SK-N-SH (cell line): ENCODE results near the gene RCAN3. TPM values are rescaled to one million over a fixed set of nuclear protein-coding genes. Genes with fewer than 3 reads are reported as not detected.
A peak's percentile ranks its signal among the peaks of the same experiment; 100 is the strongest.

Source experiments
- CTCF ChIA-PET: fragments of 300-600, 350-600 bp; formaldehyde crosslinking; extraction: SDS; loops from one replicate; lab custom pipeline; 2021; lab: Yijun Ruan, JAX
- POLR2A ChIA-PET: fragments of 350-600 bp; sonication (Branson Sonifier 250); formaldehyde crosslinking; extraction: SDS; loops from one replicate; lab custom pipeline; 2020; ENCODE audit warnings: antibody characterized with exemption, inconsistent platforms; lab: Yijun Ruan, JAX
- DNase-seq: peaks from one replicate; pipeline ENCODE4 v3.0.0; 2012
- H2AFZ ChIP-seq: fragments of 200-600 bp; sonication (generic); 2 replicates; pipeline ENCODE4 v1.8.1; 2016; ENCODE audit warnings: antibody characterized with exemption, mild to moderate bottlenecking, low read depth
- H3F3A ChIP-seq: fragments of 200-600 bp; sonication (generic); replicated peaks from 2 replicates; pipeline ENCODE3; 2016; ENCODE audit warnings: antibody characterized with exemption, mild to moderate bottlenecking; ENCODE audit not compliant: insufficient read depth
- H3K27ac ChIP-seq, 2 experiments: fragments of 200-500 bp in 1 of 2; fragments of 200-600 bp in 1 of 2; sonication (Bioruptor generic) in 1 of 2; sonication (generic), shearing (Covaris generic) in 1 of 2; 2 replicates each; pipeline versions ENCODE4 v1.5.1 to v1.6.1; 2014 to 2016; ENCODE audit warnings: low read depth in 2 of 2, inconsistent platforms in 1 of 2, low read length in 1 of 2, mild to moderate bottlenecking in 1 of 2, mixed read lengths in 1 of 2
- H3K27me3 ChIP-seq: fragments of 200-600 bp; sonication (generic), shearing (Covaris generic); 2 replicates; pipeline ENCODE4 v1.6.1; 2016; ENCODE audit warnings: mixed run types; ENCODE audit not compliant: insufficient read depth
- H3K36me3 ChIP-seq, 2 experiments: fragments of 200-500 bp in 1 of 2; fragments of 200-600 bp in 1 of 2; sonication (Bioruptor generic) in 1 of 2; sonication (generic) in 1 of 2; replicated peaks in 1 of 2; 2 replicates each; pipeline versions ENCODE3 to v1.5.1; 2014 to 2016; ENCODE audit warnings: low read length in 1 of 2, mild to moderate bottlenecking in 1 of 2; ENCODE audit not compliant: insufficient read depth in 2 of 2, control insufficient read depth in 1 of 2
- H3K4me1 ChIP-seq, 2 experiments: fragments of 200-500 bp in 1 of 2; fragments of 200-600 bp in 1 of 2; sonication (Bioruptor generic) in 1 of 2; sonication (generic), shearing (Covaris generic) in 1 of 2; 2 replicates each; pipeline versions ENCODE4 v1.5.1 to v1.6.1; 2014 to 2016; ENCODE audit warnings: low read depth in 1 of 2, low read length in 1 of 2, mixed run types in 1 of 2; ENCODE audit not compliant: insufficient read depth in 2 of 2, control insufficient read depth in 1 of 2
- H3K4me2 ChIP-seq: fragments of 200-600 bp; sonication (generic), shearing (Covaris generic); 2 replicates; pipeline ENCODE4 v1.6.1; 2017; ENCODE audit warnings: mixed run types
- H3K4me3 ChIP-seq, 2 experiments: fragments of 200-500 bp in 1 of 2; fragments of 200-600 bp in 1 of 2; sonication (Bioruptor generic) in 1 of 2; sonication (generic), shearing (Covaris generic) in 1 of 2; 2 replicates each; pipeline versions ENCODE4 v1.5.1 to v1.8.1; 2014 to 2016; ENCODE audit warnings: low read depth in 2 of 2, inconsistent platforms in 1 of 2, low read length in 1 of 2, mild to moderate bottlenecking in 1 of 2, mixed read lengths in 1 of 2, moderate library complexity in 1 of 2
- H3K79me2 ChIP-seq: fragments of 200-600 bp; sonication (generic); 2 replicates; pipeline ENCODE4 v1.8.1; 2017; ENCODE audit warnings: mild to moderate bottlenecking; ENCODE audit not compliant: insufficient read depth
- H3K9ac ChIP-seq: fragments of 200-600 bp; sonication (generic); 2 replicates; pipeline ENCODE4 v1.6.1; 2017; ENCODE audit warnings: mixed run types
- H3K9me2 ChIP-seq: fragments of 200-600 bp; sonication (generic); 2 replicates; pipeline ENCODE4 v1.6.1; 2017; ENCODE audit warnings: mixed run types
- H3K9me3 ChIP-seq: fragments of 200-600 bp; sonication (generic); 2 replicates; pipeline ENCODE4 v1.6.1; 2017; ENCODE audit warnings: mixed run types, mild to moderate bottlenecking, moderate library complexity
- H4K20me1 ChIP-seq: fragments of 200-600 bp; sonication (generic); 2 replicates; pipeline ENCODE4 v1.6.1; 2017; ENCODE audit warnings: mild to moderate bottlenecking, mixed run types; ENCODE audit not compliant: insufficient read depth
- EP300 ChIP-seq, 2 experiments: IDR thresholded peaks; 2 replicates each; pipeline versions ENCODE4 v1.4.0 to v1.6.1; 2012; ENCODE audit warnings: borderline replicate concordance in 1 of 2, low read depth in 1 of 2, low read length in 1 of 2
- EZH2phosphoT487 ChIP-seq: fragments of 200-600 bp; sonication (generic); IDR thresholded peaks from 2 replicates; pipeline ENCODE4 v1.6.1; 2017; ENCODE audit warnings: low read depth, mixed run types, mild to moderate bottlenecking, antibody characterized with exemption, moderate library complexity, borderline replicate concordance
- FOSL2 ChIP-seq: IDR thresholded peaks from 2 replicates; pipeline ENCODE4 v1.4.0; 2012; ENCODE audit warnings: low read depth, mild to moderate bottlenecking, moderate library complexity, borderline replicate concordance
- FOXJ3 ChIP-seq: sonication (generic); formaldehyde crosslinking; IDR thresholded peaks from 2 replicates; pipeline ENCODE4 v1.5.1; 2020; ENCODE audit warnings: mild to moderate bottlenecking, missing genetic modification reagents
- GABPA ChIP-seq: IDR thresholded peaks from 2 replicates; pipeline ENCODE4 v1.4.0; 2012; ENCODE audit warnings: low read depth, mild to moderate bottlenecking
- GATA2 ChIP-seq: sonication (generic); formaldehyde crosslinking; IDR thresholded peaks from 2 replicates; pipeline ENCODE4 v1.5.0; 2020; ENCODE audit warnings: mild to moderate bottlenecking, missing genetic modification reagents
- IRF3 ChIP-seq: fragments of 150-350 bp; IDR thresholded peaks from 2 replicates; pipeline ENCODE4 v1.6.1; 2016; ENCODE audit warnings: mild to moderate bottlenecking, low read depth, low read length
- JUND ChIP-seq: IDR thresholded peaks from 2 replicates; pipeline ENCODE4 v1.4.0; 2012
- MEF2A ChIP-seq: IDR thresholded peaks from 2 replicates; pipeline ENCODE4 v1.4.0; 2012; ENCODE audit warnings: low read depth, borderline replicate concordance
- MXI1 ChIP-seq: IDR thresholded peaks from 2 replicates; pipeline ENCODE4 v1.6.1; 2012; ENCODE audit warnings: mild to moderate bottlenecking, low read depth, low read length, improper control_type of control experiment
- NFIC ChIP-seq: IDR thresholded peaks from 2 replicates; pipeline ENCODE4 v1.4.0; 2012; ENCODE audit warnings: borderline replicate concordance
- NRF1 ChIP-seq: IDR thresholded peaks from 2 replicates; pipeline ENCODE4 v1.6.1; 2012; ENCODE audit warnings: low read depth, mild to moderate bottlenecking, low read length
- RCOR1 ChIP-seq: fragments of 150-350 bp; IDR thresholded peaks from 2 replicates; pipeline ENCODE4 v1.6.1; 2017; ENCODE audit warnings: antibody characterized with exemption, low read length
- RFX5 ChIP-seq: IDR thresholded peaks from 2 replicates; pipeline ENCODE4 v1.6.1; 2012; ENCODE audit warnings: mild to moderate bottlenecking, improper control_type of control experiment, low read length
- RXRA ChIP-seq: IDR thresholded peaks from 2 replicates; pipeline ENCODE4 v1.4.0; 2012; ENCODE audit warnings: low read depth, mild to moderate bottlenecking, borderline replicate concordance
- SIN3A ChIP-seq: IDR thresholded peaks from 2 replicates; pipeline ENCODE4 v1.6.1; 2012; ENCODE audit warnings: low read depth, mild to moderate bottlenecking, low read length, moderate library complexity, borderline replicate concordance
- TAF1 ChIP-seq: IDR thresholded peaks from 2 replicates; pipeline ENCODE4 v1.6.1; 2012; ENCODE audit warnings: low read depth, mild to moderate bottlenecking, low read length, moderate library complexity, borderline replicate concordance
- TCF12 ChIP-seq: IDR thresholded peaks from 2 replicates; pipeline ENCODE4 v1.4.0; 2012
- USF2 ChIP-seq: fragments of 150-350 bp; IDR thresholded peaks from 2 replicates; pipeline ENCODE4 v1.6.1; 2017; ENCODE audit warnings: antibody characterized with exemption, low read length, low read depth, borderline replicate concordance
- ZBTB33 ChIP-seq: IDR thresholded peaks from 2 replicates; pipeline ENCODE4 v1.4.0; 2012; ENCODE audit warnings: low read depth, borderline replicate concordance
- WGBS: methylation state at CpG from one replicate; pipeline ENCODE4 v1.1.6; 2017; ENCODE audit warnings: low lambda C conversion rate; 5-methylcytosine and 5-hydroxymethylcytosine counted together
- polyA plus RNA-seq, 3 experiments: library from polyadenylated mRNA; depleted of rRNA; stranded (reverse); fragments of >200 nt; gene quantifications; 2 replicates each; pipeline ENCODE4 v1.2.3, GENCODE V29; 2012

Gene RCAN3
- polyA plus RNA-seq, 1 of the 3 experiments (the other 2 are of a cell fraction), result 4.8 TPM

GRCh38 chr1:24502065-24502708 lies 449 bp upstream of the RCAN3 start:
- H3K27ac ChIP-seq, result peak overlapping the region; percentile 62 to 74
- DNase-seq, result no peak
- H3K79me2 ChIP-seq, result peaks cover 27% of the 10 kb centered on the region
- POLR2A ChIA-PET, result interaction anchor here (0.5 to 0.6 kb wide), 2 partner anchors 324 to 645 kb away, joined by 3 read pairs; no protein-coding TSS in a partner anchor
- no peaks in the 10 kb centered on the region for H4K20me1 ChIP-seq
- H3K9ac ChIP-seq, result peak overlapping the region; percentile 82
- no peaks in the 10 kb centered on the region for H3K27me3 ChIP-seq
- H3K36me3 ChIP-seq, result peaks cover 0 to 5% of the 10 kb centered on the region in 2 experiments
- H3K4me3 ChIP-seq, result peak overlapping the region; percentile 78 to 82
- H3K9me3 ChIP-seq, result no peaks in the 10 kb centered on the region
- H3K4me1 ChIP-seq, result peaks cover 0 to 7% of the 10 kb centered on the region in 2 experiments; a peak in 1 of 4 replicates
- TF ChIP-seq FOSL2 (no peak), EZH2phosphoT487 (no peak), NFIC (no peak), TCF12 (no peak), EP300 (IDR thresholded peaks at IDR 0.05; ENCODE audit: borderline replicate concordance in 1 of 2, low read depth in 1 of 2, low read length in 1 of 2) (no peak), NRF1 (no peak), RCOR1 (no peak), IRF3 (no peak), RXRA (no peak), USF2 (no peak), TAF1 (no peak), SIN3A (no peak), MXI1 (no peak; the same call in 1 of the 2 replicates), GATA2 (CRISPR knock-in tag) (no peak), ZBTB33 (no peak), RFX5 (no peak), FOXJ3 (no peak), MEF2A (no peak), JUND (no peak), GABPA (no peak)
- TF ChIP-seq, all 33 proteins: peak for 0
- WGBS, result 26% methylated on average over 10 of the region's 39 CpGs
- no peaks in the 10 kb centered on the region for H3K9me2 ChIP-seq
- CTCF ChIA-PET, result interaction anchor here (1.0 to 3.1 kb wide), 5 partner anchors 11 to 302 kb away, joined by 3 to 12 read pairs (median 6); partner anchors contain the start of gene NIPAL3
- H3F3A ChIP-seq, result peaks cover 4% of the 10 kb centered on the region
- peak overlapping the region; percentile 86 for H3K4me2 ChIP-seq
- H2AFZ ChIP-seq, result peak overlapping the region; percentile 71
